Skeletal muscle tissue (tissue), 4 donors: ENCODE measurements around the gene SEBOX. TPM values are rescaled to one million over a fixed set of nuclear protein-coding genes. Genes with fewer than 3 reads are reported as not detected.

Source experiments
- H3K27ac ChIP-seq: one replicate; pipeline ENCODE4 v1.7.0; 2013; ENCODE audit warnings: mild to moderate bottlenecking, low read depth, low read length, inconsistent platforms
- H3K27me3 ChIP-seq, 3 donors: one replicate each; pipeline ENCODE4 v1.7.0; 2013; ENCODE audit warnings: low read length in 3 of 3; ENCODE audit not compliant: control insufficient read depth in 3 of 3, insufficient read depth in 3 of 3
- H3K36me3 ChIP-seq, 3 donors: one replicate each; pipeline ENCODE4 v1.7.0; 2013; ENCODE audit warnings: low read length in 3 of 3; ENCODE audit not compliant: control insufficient read depth in 3 of 3, insufficient read depth in 3 of 3
- H3K4me1 ChIP-seq, 3 donors: one replicate each; pipeline ENCODE4 v1.7.0; 2013; ENCODE audit warnings: low read length in 3 of 3, mild to moderate bottlenecking in 3 of 3; ENCODE audit not compliant: control insufficient read depth in 3 of 3, insufficient read depth in 3 of 3
- H3K4me3 ChIP-seq, 3 donors: one replicate each; pipeline ENCODE4 v1.7.0; 2013; ENCODE audit warnings: low read length in 3 of 3
- H3K9ac ChIP-seq, 3 donors: one replicate each; pipeline ENCODE4 v1.7.0; 2013; ENCODE audit warnings: low read length in 3 of 3, mild to moderate bottlenecking in 3 of 3, moderate library complexity in 2 of 3, low read depth in 1 of 3
- H3K9me3 ChIP-seq, 3 donors: one replicate each; pipeline ENCODE4 v1.7.0; 2013; ENCODE audit warnings: low read length in 3 of 3; ENCODE audit not compliant: control insufficient read depth in 3 of 3
- total RNA-seq: library from RNA; depleted of rRNA; stranded (reverse); fragments of >200 nt; gene quantifications from one replicate; pipeline ENCODE4 v1.2.3, GENCODE V29; 2014
- donor health status: Osteomylitis.

Gene SEBOX
- total RNA-seq, 1 donor from 2014 or later, result not detected

DNA sequence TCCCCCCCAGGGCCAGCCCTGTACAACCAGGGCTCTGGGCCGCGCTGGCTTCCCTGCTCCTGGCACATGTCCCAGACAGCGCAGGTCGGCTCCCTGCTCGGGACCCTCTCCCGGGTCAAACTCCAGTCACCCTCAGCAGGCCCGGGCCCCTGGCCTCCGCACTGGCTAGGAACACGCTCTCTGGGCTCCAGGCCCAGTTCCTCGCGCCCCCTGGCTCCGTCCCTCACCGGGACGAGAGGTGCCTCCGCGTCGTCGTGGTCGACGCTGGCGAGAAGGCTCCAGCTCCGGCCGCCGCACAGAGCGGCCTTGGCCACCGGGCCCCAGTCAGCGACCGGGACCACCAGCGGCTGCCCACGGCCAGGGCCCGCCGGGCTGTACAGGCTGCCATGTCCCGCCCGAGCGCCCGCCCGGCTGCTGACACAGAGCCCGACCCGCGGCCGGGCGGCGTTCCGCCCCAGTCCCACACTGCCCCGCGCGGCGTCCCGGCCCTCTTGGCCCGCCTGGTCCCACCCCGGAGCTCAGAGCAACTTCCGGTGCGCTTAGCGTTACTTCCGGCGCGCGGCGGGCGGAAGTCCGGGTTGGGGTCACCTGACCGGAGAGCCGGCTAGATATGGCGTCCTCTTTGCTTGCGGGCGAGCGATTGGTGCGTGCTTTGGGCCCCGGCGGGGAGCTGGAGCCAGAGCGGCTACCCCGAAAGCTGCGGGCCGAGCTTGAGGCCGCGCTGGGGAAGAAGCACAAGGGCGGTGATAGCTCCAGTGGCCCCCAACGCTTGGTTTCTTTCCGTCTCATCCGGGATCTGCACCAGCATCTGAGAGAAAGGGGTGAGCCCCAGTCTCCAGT is 7.7 kb downstream of the SEBOX start, which contains the start of gene POLDIP2:
Gene POLDIP2, minus strand, starts transcription at position 467 of the 840 bp plus-strand sequence. Its CDS starts 79 bp downstream, at position 388.
- H3K9me3 ChIP-seq, result no peaks in the 10 kb centered on the region
- H3K4me1 ChIP-seq, result peaks cover 22 to 30% (median 22%) of the 10 kb centered on the region in 3 donors
- no peaks in the 10 kb centered on the region for H3K27me3 ChIP-seq
- H3K36me3 ChIP-seq, result peaks cover 47 to 56% (median 53%) of the 10 kb centered on the region in 3 donors
- H3K27ac ChIP-seq, result peak within 1 kb of the TSS; percentile 92
- peak within 1 kb of the TSS; percentile 93 to 98 (median 98) for H3K9ac ChIP-seq
- H3K4me3 ChIP-seq, result peak within 1 kb of the TSS; percentile 85 to 97 (median 97)

DNA sequence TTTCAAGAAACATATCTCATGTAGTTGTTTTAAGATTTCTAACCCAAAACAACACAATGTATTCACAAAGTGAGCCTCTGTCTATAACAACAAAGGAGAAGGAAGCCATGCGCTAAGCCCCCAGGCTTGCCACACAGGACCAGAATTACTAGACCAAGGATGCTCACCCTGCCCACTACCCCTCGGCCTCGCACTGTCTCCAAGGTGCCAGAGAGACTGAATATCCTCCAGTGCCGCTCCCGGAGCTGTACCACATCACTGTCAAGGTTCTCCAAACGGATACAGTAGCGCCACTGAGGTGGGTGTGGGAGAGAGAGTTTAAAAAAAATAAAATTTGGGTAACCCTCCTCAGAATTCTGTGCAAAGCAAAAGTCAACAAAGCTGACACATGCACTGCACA is 14.7 kb downstream of the SEBOX start:
- Histone ChIP-seq H3K9me3 (no peaks in the 10 kb centered on the region), H3K27ac (no peak overlapping the region), H3K27me3 (no peaks in the 10 kb centered on the region), H3K9ac (no peak overlapping the region), H3K4me1 (peaks cover 1 to 18% (median 17%) of the 10 kb centered on the region in 3 donors), H3K36me3 (peaks cover 77 to 95% (median 90%) of the 10 kb centered on the region in 3 donors), H3K4me3 (no peak overlapping the region)

DNA sequence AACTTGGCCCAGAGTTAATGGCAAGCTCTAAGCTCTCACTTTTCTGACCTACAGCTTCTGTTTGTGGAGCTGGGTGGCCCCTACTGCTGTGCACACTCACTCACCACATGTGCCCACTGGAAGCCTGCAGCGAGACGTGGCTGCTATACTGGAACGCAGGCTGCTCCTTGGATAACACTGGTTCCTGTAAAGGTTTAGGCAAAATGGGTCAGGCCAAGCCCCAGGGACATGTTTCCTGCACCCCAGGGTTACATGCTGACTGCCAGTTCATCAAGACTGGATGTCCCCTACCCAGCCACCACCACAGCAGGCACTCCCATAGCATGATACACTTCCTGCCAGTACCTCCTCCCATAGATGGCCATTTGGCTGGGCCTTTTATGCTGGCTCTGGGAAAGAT is 16.0 kb downstream of the SEBOX start:
- H3K9ac ChIP-seq, result no peak overlapping the region
- no peaks in the 10 kb centered on the region for H3K27me3 ChIP-seq
- peaks cover 81 to 96% (median 90%) of the 10 kb centered on the region in 3 donors for H3K36me3 ChIP-seq
- H3K9me3 ChIP-seq, result no peaks in the 10 kb centered on the region
- H3K4me1 ChIP-seq, result peaks cover 3 to 26% (median 18%) of the 10 kb centered on the region in 3 donors
- no peak overlapping the region for H3K4me3 ChIP-seq
- no peak overlapping the region for H3K27ac ChIP-seq

DNA sequence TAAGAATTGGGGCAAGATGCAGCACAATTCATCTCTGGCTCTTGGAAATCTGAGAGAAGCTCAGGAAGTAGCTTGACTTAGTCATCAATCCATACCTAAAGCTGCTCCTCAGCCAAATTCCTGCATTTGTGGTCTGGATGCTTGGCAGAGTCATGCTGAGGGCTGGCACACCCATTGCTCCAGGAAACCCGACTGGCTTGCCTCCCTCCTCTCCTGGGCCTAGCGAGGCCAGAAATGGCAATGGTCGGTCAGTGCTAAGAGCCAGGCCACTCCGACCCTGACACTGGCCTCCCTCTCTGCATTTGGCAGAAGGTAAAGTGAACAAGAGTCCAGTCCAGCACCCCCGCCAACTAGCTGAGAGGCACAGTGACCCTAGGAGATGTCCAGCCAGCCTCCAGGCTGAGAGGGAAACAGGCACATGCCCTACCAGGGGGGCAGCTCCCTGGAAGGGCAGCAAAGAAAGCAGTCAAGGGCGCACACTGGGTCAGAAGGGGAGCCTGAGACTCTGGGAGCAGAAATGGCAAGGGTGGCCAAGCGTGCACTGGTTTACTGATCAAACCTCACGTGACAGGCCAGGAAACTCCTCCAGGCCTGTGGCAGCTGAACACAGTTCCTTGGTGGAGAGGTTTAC is 17.6 kb downstream of the SEBOX start:
- H3K4me1 ChIP-seq, result peaks cover 3 to 35% (median 23%) of the 10 kb centered on the region in 3 donors
- no peak overlapping the region for H3K4me3 ChIP-seq
- H3K9ac ChIP-seq, result peak overlapping the region in 2 of 3 donors; percentile 20 to 33
- H3K27ac ChIP-seq, result no peak overlapping the region
- no peaks in the 10 kb centered on the region for H3K9me3 ChIP-seq
- peaks cover 84 to 94% (median 92%) of the 10 kb centered on the region in 3 donors for H3K36me3 ChIP-seq
- no peaks in the 10 kb centered on the region for H3K27me3 ChIP-seq

DNA sequence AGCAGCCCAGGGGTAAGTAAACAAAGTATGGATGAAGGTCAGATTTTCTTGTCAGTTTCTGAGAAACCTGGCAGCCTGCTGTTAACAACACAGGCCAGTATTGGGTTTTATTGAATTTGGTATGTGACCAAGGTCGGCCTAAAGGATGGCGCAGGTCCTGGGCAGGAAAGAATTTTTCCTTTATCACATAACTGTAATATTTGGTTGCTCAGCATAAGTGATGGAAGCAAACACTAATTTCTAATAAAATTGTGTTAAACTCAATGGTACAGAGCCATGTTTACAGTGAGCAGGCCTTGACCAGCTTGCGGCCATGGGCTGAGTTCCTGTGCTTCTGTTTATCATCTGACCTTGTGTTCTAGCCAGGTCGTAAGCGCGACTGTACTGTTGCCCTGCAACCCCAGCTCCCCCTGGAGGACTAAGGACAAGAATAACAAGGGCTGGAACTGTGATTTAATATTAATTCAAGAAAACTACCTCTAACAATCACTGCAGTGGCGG is 18.2 kb downstream of the SEBOX start:
- no peak overlapping the region for H3K4me3 ChIP-seq
- H3K9ac ChIP-seq, result peak overlapping the region in 1 of 3 donors; percentile 20
- H3K9me3 ChIP-seq, result no peaks in the 10 kb centered on the region
- peaks cover 87 to 95% (median 93%) of the 10 kb centered on the region in 3 donors for H3K36me3 ChIP-seq
- H3K27me3 ChIP-seq, result no peaks in the 10 kb centered on the region
- peaks cover 3 to 35% (median 23%) of the 10 kb centered on the region in 3 donors for H3K4me1 ChIP-seq
- peak overlapping the region; percentile 29 for H3K27ac ChIP-seq

DNA sequence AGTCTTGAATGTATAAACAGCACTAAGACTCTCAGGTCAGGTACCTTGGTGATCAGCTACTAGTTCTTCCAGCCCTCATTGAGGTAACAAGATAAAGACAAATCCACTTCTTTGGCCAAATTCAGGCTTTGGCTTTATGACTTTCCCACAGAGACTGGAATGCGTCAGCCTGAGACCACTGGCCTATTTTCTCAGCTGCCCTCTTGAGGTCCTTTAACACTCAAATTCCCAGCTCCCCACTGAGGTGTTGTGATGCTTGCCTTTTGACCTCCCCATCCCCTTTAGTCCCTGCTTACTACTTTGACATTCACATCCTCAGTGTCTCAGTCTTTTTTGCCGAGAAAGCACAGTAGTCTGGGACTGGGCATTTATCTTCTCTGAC is 18.8 kb downstream of the SEBOX start:
- Histone ChIP-seq H3K36me3 (peaks cover 87 to 95% (median 93%) of the 10 kb centered on the region in 3 donors), H3K4me1 (peaks cover 3 to 35% (median 23%) of the 10 kb centered on the region in 3 donors), H3K9ac (no peak overlapping the region)

DNA sequence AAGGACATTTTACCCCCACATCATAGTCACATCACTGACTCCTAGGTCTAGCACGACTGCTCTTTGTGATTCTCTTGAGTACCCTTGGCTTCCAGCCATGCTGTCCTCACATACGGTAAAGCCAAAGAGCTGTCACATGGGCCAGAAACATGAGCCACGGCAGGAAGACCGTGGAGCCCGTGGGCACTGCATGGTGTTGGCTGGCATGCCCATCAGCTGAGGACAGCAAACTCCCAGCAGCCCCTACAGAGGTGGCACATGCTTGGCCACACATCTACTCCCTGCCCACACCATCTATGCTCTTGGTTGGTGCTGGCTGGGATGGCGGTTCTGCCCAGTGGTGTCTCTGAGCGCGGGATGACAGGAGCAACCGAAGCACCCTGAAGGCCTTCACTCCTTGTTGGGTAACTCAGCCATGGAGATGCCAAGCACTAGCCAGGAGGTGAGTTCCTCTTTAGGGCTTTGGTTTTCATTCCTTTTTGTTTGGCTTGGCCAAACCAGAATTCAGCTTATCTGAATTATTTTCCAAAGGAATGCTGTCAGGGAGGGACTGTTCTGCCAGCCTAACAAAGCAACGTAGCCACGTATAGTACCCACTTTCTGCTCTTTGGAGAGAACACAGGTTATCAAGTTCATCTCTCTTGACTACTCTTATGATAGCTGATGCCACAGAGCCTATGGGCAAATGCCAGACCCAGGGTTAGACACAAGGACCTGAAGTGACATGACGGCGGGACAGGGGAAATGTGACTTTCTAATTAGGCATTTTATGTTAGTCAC is 19.4 kb downstream of the SEBOX start:
- Histone ChIP-seq H3K36me3 (peaks cover 85 to 94% (median 93%) of the 10 kb centered on the region in 3 donors), H3K9ac (peak overlapping the region in 1 of 3 donors; percentile 5), H3K27ac (no peak overlapping the region), H3K4me3 (no peak overlapping the region), H3K4me1 (peaks cover 3 to 35% (median 23%) of the 10 kb centered on the region in 3 donors), H3K9me3 (no peaks in the 10 kb centered on the region), H3K27me3 (no peaks in the 10 kb centered on the region)

More for the DNA sequence above, 18.8 kb downstream of the SEBOX start:
- H3K9me3 ChIP-seq, result no peaks in the 10 kb centered on the region
- no peaks in the 10 kb centered on the region for H3K27me3 ChIP-seq
- H3K4me3 ChIP-seq, result no peak overlapping the region
- H3K27ac ChIP-seq, result no peak overlapping the region

DNA sequence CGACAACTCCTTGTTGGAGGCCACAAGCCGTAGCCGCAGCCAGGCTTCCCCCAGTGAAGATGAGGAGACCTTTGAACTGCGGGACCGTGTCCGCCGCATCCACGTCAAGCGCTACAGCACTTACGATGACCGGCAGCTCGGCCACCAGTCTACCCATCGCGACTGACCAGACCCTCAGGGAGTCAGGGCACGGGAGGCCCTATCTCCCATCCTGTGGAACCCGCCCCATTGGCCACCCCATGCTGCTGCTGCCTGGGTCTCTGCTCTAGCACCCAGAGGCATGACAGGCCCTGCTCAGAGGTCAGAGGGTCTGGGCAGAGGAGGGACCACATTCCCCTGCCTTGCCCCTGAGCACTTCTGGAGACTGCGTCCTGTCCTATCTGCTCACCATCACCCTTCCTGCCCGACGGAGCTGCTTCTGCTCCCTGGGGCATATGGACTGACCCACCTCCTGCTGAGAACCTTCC is 20.5 kb downstream of the SEBOX start:
- no peaks in the 10 kb centered on the region for H3K9me3 ChIP-seq
- H3K27ac ChIP-seq, result no peak overlapping the region
- H3K36me3 ChIP-seq, result peaks cover 81 to 92% (median 89%) of the 10 kb centered on the region in 3 donors

DNA sequence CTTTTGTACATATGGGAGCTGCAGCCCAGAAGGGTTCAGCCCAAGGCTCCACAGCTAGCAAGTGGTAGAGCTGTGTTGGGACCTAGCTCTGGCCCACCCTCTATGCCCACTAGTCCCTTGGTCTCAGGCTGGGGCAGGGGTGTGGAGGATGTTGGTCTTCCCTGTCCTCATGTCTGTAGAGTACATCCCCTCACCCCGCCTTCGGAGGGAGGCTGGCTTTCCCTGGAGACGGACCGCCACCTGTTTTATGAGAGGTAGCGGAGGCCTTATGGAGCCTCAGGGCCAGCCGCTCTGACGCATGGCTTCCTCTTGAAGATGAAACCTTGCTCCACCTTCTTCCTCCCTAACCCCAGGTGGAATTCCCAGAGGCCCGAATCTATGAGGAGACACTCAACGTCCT is 21.0 kb downstream of the SEBOX start:
- Histone ChIP-seq H3K27ac (no peak overlapping the region), H3K9me3 (no peaks in the 10 kb centered on the region), H3K9ac (peak overlapping the region in 1 of 3 donors; percentile 45), H3K27me3 (no peaks in the 10 kb centered on the region), H3K4me3 (no peak overlapping the region), H3K36me3 (peaks cover 81 to 91% (median 85%) of the 10 kb centered on the region in 3 donors), H3K4me1 (peaks cover 3 to 41% (median 23%) of the 10 kb centered on the region in 3 donors)

More for the DNA sequence above, 20.5 kb downstream of the SEBOX start:
- Histone ChIP-seq H3K9ac (no peak overlapping the region), H3K4me1 (peaks cover 3 to 37% (median 23%) of the 10 kb centered on the region in 3 donors), H3K27me3 (no peaks in the 10 kb centered on the region), H3K4me3 (no peak overlapping the region)
